NB4 (cell line): ENCODE measurements around the gene MYD88.

Experiments
- DNase-seq: peaks from one replicate; pipeline ENCODE4 v3.0.0; 2010; ENCODE audit warnings: low read depth
- H3K4me3 ChIP-seq: one replicate; pipeline ENCODE4 v1.5.1; 2011; ENCODE audit warnings: mild to moderate bottlenecking, low read depth, low read length, moderate library complexity
- CTCF ChIP-seq: IDR thresholded peaks from one replicate; pipeline ENCODE4 v1.5.1; 2012; ENCODE audit warnings: low read depth, low read length
- MAX ChIP-seq: IDR thresholded peaks from 2 replicates; pipeline ENCODE4 v1.6.1; 2011; ENCODE audit warnings: low read depth, low read length
- MYC ChIP-seq: IDR thresholded peaks from 2 replicates; pipeline ENCODE4 v1.6.1; 2011; ENCODE audit warnings: low read depth, low read length
- POLR2A ChIP-seq: IDR thresholded peaks from 2 replicates; pipeline ENCODE4 v1.6.1; 2011; ENCODE audit warnings: mild to moderate bottlenecking; ENCODE audit not compliant: insufficient read length; ENCODE audit errors: extremely low read depth

The MYD88 gene

DNA sequence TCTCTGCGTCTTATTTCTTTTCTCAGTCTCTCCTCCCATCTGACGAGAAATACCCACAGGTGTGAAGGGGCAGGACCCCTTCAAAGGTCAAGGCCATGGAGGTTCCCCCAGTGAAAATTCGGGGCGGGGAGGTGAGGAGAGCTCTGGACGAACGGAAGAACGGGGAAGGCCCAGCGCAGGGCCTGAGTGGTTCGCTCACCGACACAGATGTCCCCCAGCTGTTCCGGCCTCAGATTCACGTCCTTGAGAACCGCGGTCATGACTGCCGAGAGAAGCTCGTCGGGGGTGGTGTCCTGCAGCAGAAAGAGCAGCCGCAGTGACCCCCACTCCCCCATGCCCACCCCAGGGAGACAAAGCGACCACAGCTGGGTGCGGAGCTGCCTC lies 2.1 kb upstream of the MYD88 start:
- TF ChIP-seq MYC, result no peak
- TF ChIP-seq CTCF, result no peak
- TF ChIP-seq POLR2A, result no peak
- no peak for TF ChIP-seq MAX
- DNase-seq, result peak; percentile 59
- H3K4me3 ChIP-seq, result peak overlapping the region; percentile 78

GRCh38 chr3:38136777-38137614 lies 1.5 kb upstream of the MYD88 start, which contains the start of gene ACAA1:
Gene ACAA1 (minus strand): TSS chr3:38137127. CDS start chr3:38137035, 92 bp downstream.
- H3K4me3 ChIP-seq, result peak within 1 kb of the TSS; percentile 78
- peak; percentile 99 for DNase-seq
- TF ChIP-seq POLR2A (peak; percentile 84), MAX (peak; percentile 28; the same call in 1 of the 2 replicates), CTCF (no peak), MYC (no peak; the same call in 1 of the 2 replicates)

GRCh38 chr3:38137615-38138348 lies 679 bp upstream of the MYD88 start:
- DNase-seq, result peak; percentile 40
- H3K4me3 ChIP-seq, result peak overlapping the region; percentile 66
- TF ChIP-seq CTCF (no peak), MAX (no peak), MYC (no peak), POLR2A (no peak)

DNA sequence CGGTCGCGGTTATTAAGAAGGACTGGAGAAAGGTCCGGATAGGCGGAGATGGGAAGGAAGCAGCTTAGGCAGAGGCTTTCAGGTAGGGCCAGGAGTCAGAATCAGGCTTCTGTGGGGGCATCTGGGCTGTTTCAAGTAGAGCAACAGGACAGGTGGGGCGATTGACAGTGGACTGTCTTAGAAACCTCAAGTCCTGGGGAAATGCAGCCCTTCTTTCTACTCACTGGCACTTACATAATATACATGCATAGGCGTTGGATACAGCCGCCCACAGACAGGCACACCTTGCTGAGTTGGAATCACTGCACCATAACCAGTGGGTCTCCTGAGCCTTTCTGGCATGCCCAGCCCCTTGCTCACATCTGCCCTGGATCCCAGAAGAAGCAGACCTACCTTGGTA lies 730 bp downstream of the MYD88 start:
- DNase-seq, result no peak
- no peak for TF ChIP-seq MAX
- TF ChIP-seq CTCF, result no peak
- no peak for TF ChIP-seq MYC
- TF ChIP-seq POLR2A, result no peak
- peak overlapping the region; percentile 70 for H3K4me3 ChIP-seq

DNA sequence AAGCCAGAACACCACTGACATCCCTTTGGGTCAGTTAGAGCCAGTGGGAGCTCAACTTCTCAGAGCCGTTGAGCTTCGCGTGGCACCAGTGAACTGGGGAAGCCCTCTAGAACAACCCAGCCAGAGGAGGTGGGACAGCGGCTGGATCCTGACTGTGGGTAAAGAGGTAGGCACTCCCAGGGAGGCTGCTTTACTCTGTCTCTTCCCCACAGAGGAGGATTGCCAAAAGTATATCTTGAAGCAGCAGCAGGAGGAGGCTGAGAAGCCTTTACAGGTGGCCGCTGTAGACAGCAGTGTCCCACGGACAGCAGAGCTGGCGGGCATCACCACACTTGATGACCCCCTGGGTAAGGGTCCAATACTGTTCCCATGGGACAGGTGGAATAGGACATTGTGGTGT lies 1.2 kb downstream of the MYD88 start:
- no peak for DNase-seq
- H3K4me3 ChIP-seq, result peak overlapping the region; percentile 70
- TF ChIP-seq MAX (no peak), CTCF (no peak), POLR2A (no peak), MYC (no peak)
